Measurements from ENCODE around the gene DECR2. TPM values are rescaled to one million over a fixed set of nuclear protein-coding genes. Genes with fewer than 3 reads are reported as not detected.

DECR2 gene
- total and polyA plus RNA-seq, 9 of the 15 experiments (the other 6 are each of a cell fraction or from before 2014, with no cell fraction given), result 1.0 to 31.9 (median 10.3) TPM

DNA sequence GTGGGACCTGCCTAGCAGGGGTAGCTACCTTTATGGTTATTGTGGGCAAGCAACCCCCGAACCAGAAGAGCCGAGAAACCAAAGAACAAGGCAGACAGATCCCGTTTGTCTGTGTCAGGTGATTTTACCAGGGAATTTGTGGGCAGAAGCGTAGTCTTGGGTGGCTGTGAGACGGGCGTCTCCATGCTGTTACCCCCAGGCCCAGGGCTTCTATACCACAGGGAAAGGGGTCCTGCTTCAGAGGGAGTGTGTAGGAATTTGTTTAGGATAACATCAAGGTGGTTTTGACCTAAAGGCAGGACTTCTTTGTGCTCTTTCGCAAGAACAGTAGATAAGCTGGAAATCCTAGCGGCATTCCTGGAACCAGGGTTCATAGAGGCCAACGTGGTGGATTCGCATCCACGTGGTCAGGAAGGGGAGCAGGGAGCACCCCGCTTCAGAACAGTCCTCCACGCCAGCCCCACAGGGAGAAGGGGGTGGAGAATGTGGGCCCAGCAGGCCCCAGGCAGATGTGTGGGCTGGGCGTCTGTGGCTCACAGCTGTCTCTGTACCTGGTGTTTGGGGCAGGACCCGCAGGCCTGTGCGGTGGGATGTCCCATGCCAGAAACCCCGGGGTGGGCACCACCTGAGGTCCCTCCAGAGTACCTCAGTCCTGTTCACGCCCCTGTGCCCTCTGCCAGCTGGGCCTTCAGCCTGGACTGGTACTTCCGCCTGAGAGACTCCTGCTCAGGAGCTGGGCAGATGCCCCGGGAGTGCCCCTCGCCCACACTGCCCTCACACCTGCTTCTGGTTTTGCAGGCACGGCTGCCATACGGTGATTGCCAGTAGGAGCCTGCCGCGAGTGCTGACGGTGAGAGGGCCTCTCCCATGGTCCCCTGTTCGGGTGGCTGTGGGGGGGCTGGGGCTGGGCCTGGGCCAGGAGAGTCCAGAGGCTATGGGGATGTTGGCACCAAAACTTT, 4.1 kb downstream of the DECR2 start (continued):
- TF ChIP-seq RFX7 (CRISPR knock-in tag; IDR thresholded peaks at IDR 0.05) (no peak), ZNF263 (CRISPR knock-in tag; IDR thresholded peaks at IDR 0.05; ENCODE audit: borderline replicate concordance) (peak; percentile 97), DPF2 (IDR thresholded peaks at IDR 0.05) (peak; percentile 66; the same call in 1 of the 2 replicates), HBP1 (CRISPR knock-in tag; IDR thresholded peaks at IDR 0.05) (no peak), TCF7 (IDR thresholded peaks at IDR 0.05; ENCODE audit: borderline replicate concordance) (no peak), ZNF740 (CRISPR knock-in tag; IDR thresholded peaks at IDR 0.05) (peak; percentile 56; the same call in 1 of the 2 replicates), ZNF740 (tag; IDR thresholded peaks at IDR 0.05) (no peak), L3MBTL2 (IDR thresholded peaks at IDR 0.05) (peak; percentile 58), NR2C1 (IDR thresholded peaks at IDR 0.05) (no peak), NR2C1 (tag; IDR thresholded peaks at IDR 0.05) (peak; percentile 60; the same call in 1 of the 2 replicates), SNAPC5 (CRISPR knock-in tag; IDR thresholded peaks at IDR 0.05) (no peak), THAP12 (CRISPR knock-in tag; IDR thresholded peaks at IDR 0.05) (no peak), MYC (IDR thresholded peaks at IDR 0.05; ENCODE audit: low read depth, low read length) (peak; percentile 96), MYC (CRISPR knock-in tag; IDR thresholded peaks at IDR 0.05; ENCODE audit: borderline replicate concordance, low read depth) (peak; percentile 66; the same call in 1 of the 2 replicates), HDAC3 (IDR thresholded peaks at IDR 0.05; ENCODE audit: borderline replicate concordance, partially characterized antibody) (no peak), NFRKB (IDR thresholded peaks at IDR 0.05; ENCODE audit: low read depth) (no peak), CEBPZ (IDR thresholded peaks at IDR 0.05; ENCODE audit: borderline replicate concordance, low read depth, low read length) (no peak), CEBPB (tag; IDR thresholded peaks at IDR 0.05) (peak; percentile 98)

Data from K562 (cell line).